Breast epithelium (tissue), 3 donors: ENCODE data around the gene PKDCC.

Experiments used
- CTCF ChIP-seq, 3 donors: fragments of 450-650 bp; IDR thresholded peaks; one replicate each; pipeline ENCODE4 v1.5.1; 2016 to 2017; ENCODE audit warnings: antibody characterized with exemption in 3 of 3, mild to moderate bottlenecking in 3 of 3, moderate library complexity in 3 of 3
- POLR2A ChIP-seq: fragments of 450-650 bp; IDR thresholded peaks from one replicate; pipeline ENCODE4 v1.6.1; 2016; ENCODE audit warnings: antibody characterized with exemption, mild to moderate bottlenecking, moderate library complexity
- POLR2AphosphoS5 ChIP-seq, 3 donors: sonication (generic); formaldehyde crosslinking; IDR thresholded peaks; one replicate each; pipeline ENCODE4 v1.6.1; 2017; ENCODE audit warnings: antibody characterized with exemption in 3 of 3

DNA sequence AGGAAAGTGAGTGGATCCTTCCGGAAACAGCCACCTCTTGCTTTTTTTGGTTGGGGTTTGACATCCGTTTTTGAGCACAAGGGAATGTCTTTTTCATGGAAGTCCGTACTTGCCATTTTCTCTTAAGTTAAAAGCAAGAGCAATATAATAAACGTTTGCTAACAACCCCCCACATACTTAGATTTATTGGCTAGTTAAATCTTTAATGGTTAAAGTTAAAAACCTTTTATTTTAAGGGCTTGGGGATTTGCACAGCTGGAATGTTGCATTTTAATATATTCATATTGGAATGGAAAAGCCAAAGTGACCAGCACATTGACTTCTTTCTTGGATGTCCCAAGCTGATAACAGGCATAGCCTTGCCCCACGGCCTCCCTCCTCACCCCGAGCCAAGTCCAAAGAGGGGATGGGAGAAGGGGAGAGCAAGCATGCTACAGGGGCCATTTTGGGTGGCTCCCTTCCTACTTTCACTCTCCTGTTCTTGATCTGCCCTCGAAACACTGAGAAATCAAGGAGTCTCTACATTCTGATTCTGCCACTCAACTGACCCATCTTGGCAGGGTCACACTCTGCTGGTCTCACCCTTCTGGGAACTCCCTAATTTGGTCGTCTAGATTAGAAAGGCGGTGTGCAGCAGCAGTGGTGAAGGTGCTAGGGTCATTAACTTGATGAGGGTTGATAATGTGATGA, 48.1 kb upstream of the PKDCC start:
- no peak for TF ChIP-seq CTCF (IDR thresholded peaks at IDR 0.05)
- TF ChIP-seq POLR2A, result no peak
- TF ChIP-seq POLR2AphosphoS5 (IDR thresholded peaks at IDR 0.05), result no peak
